ENCODE data around the gene YEATS2.

DNA sequence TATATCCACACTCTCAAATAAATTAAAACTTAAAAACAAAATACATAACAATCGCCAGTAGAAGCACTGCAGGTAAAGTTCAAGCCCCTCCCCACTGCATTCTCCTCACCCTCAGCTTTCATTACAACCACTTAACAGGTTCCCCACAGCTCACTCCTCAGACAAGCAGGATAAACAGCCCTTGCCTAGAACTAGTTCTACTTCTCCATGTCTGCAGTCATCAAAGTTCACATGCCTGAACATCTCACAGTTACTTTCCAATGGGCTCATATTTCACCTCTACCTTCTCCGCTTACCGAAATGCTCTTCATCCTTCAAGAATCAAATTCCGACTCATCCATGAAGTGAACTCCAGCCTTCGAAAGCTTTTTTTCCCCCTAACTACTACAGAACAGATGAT is 4.1 kb downstream of the YEATS2 start:
- TF ChIP-seq CTCF (conservative IDR thresholded peaks at IDR 0.05; ENCODE audit: low read depth, low read length) (no peak), RCOR1 (IDR thresholded peaks at IDR 0.05; ENCODE audit: insufficient replicate concordance, low read length) (no peak), BHLHE40 (IDR thresholded peaks at IDR 0.05; ENCODE audit: low read depth, low read length) (no peak), MXI1 (IDR thresholded peaks at IDR 0.05; ENCODE audit: borderline replicate concordance, low read depth, low read length) (no peak), CEBPB (IDR thresholded peaks at IDR 0.05; ENCODE audit: low read depth, low read length) (no peak), SMC3 (IDR thresholded peaks at IDR 0.05; ENCODE audit: low read depth, low read length) (no peak)

All from IMR-90 (cell line).